BLaER1 (cell line): ENCODE data around the gene SP3.

Experiments used
- H3K27ac ChIP-seq: shearing (Covaris generic); formaldehyde crosslinking; 2 replicates; pipeline ENCODE4 v1.8.1; 2022
- H3K27me3 ChIP-seq: shearing (Covaris generic); formaldehyde crosslinking; 2 replicates; pipeline ENCODE4 v1.8.1; 2022
- H3K36me3 ChIP-seq: shearing (Covaris generic); formaldehyde crosslinking; 2 replicates; pipeline ENCODE4 v1.8.1; 2022
- H3K4me1 ChIP-seq: shearing (Covaris generic); formaldehyde crosslinking; 2 replicates; pipeline ENCODE4 v1.8.1; 2022
- H3K4me2 ChIP-seq: shearing (Covaris generic); formaldehyde crosslinking; 2 replicates; pipeline ENCODE4 v1.8.1; 2022
- H3K4me3 ChIP-seq: shearing (Covaris generic); formaldehyde crosslinking; 2 replicates; pipeline ENCODE4 v1.8.1; 2022
- H3K9ac ChIP-seq: shearing (Covaris generic); formaldehyde crosslinking; 2 replicates; pipeline ENCODE4 v1.8.1; 2022
- H3K9me3 ChIP-seq: shearing (Covaris generic); formaldehyde crosslinking; 2 replicates; pipeline ENCODE4 v1.8.1; 2022
- H4K20me1 ChIP-seq: shearing (Covaris generic); formaldehyde crosslinking; 2 replicates; pipeline ENCODE4 v1.8.1; 2022
- Cebpa-rat ChIP-seq: shearing (Covaris generic); IDR thresholded peaks from 2 replicates; pipeline ENCODE4 v1.8.1; 2022

The SP3 gene

GRCh38 chr2:173961346-173961705 is 3.8 kb downstream of the SP3 start:
- H3K9me3 ChIP-seq = peaks cover 14% of the 10 kb centered on the region
- no peak overlapping the region for H3K27ac ChIP-seq
- peaks cover 35% of the 10 kb centered on the region for H3K36me3 ChIP-seq
- H4K20me1 ChIP-seq = peaks cover 69% of the 10 kb centered on the region
- peak overlapping the region; percentile 85 for H3K4me2 ChIP-seq
- peaks cover 26% of the 10 kb centered on the region for H3K4me1 ChIP-seq
- no peak for TF ChIP-seq Cebpa-rat
- no peaks in the 10 kb centered on the region for H3K27me3 ChIP-seq
- no peak overlapping the region for H3K9ac ChIP-seq
- H3K4me3 ChIP-seq = peak overlapping the region; percentile 96; the same call in 1 of the 2 replicates

GRCh38 chr2:173959909-173960308 is 5.3 kb downstream of the SP3 start:
- H3K27ac ChIP-seq = no peak overlapping the region
- H3K4me2 ChIP-seq = no peak overlapping the region
- H3K4me1 ChIP-seq = peaks cover 23% of the 10 kb centered on the region; the same call in 1 of the 2 replicates
- no peaks in the 10 kb centered on the region for H3K27me3 ChIP-seq
- no peak overlapping the region for H3K4me3 ChIP-seq
- peaks cover 50% of the 10 kb centered on the region for H3K36me3 ChIP-seq
- peaks cover 27% of the 10 kb centered on the region for H3K9me3 ChIP-seq
- no peak for TF ChIP-seq Cebpa-rat
- peaks cover 83% of the 10 kb centered on the region for H4K20me1 ChIP-seq
- H3K9ac ChIP-seq = no peak overlapping the region

- H3K9me3 ChIP-seq = peaks cover 30% of the 10 kb centered on the region
- no peaks in the 10 kb centered on the region for H3K27me3 ChIP-seq
- no peak overlapping the region for H3K27ac ChIP-seq
- H3K4me3 ChIP-seq = no peak overlapping the region
- TF ChIP-seq Cebpa-rat = no peak
- H3K36me3 ChIP-seq = peaks cover 54% of the 10 kb centered on the region
- H3K4me1 ChIP-seq = peaks cover 23% of the 10 kb centered on the region; the same call in 1 of the 2 replicates
- peak overlapping the region; percentile 26; the same call in 1 of the 2 replicates for H3K4me2 ChIP-seq
- no peak overlapping the region for H3K9ac ChIP-seq
- H4K20me1 ChIP-seq = peaks cover 88% of the 10 kb centered on the region
These were observed 5.8 kb downstream of the SP3 start for GRCh38 chr2:173959358-173959884.

GRCh38 chr2:173958198-173958846 is 6.9 kb downstream of the SP3 start:
- peaks cover 39% of the 10 kb centered on the region for H3K9me3 ChIP-seq
- no peak overlapping the region for H3K27ac ChIP-seq
- H3K4me3 ChIP-seq = no peak overlapping the region
- H3K4me2 ChIP-seq = no peak overlapping the region
- TF ChIP-seq Cebpa-rat = no peak
- peaks cover 99% of the 10 kb centered on the region for H4K20me1 ChIP-seq
- peaks cover 65% of the 10 kb centered on the region for H3K36me3 ChIP-seq
- peaks cover 23% of the 10 kb centered on the region; the same call in 1 of the 2 replicates for H3K4me1 ChIP-seq
- H3K27me3 ChIP-seq = no peaks in the 10 kb centered on the region
- no peak overlapping the region for H3K9ac ChIP-seq

- H3K9ac ChIP-seq = no peak overlapping the region
- peaks cover 73% of the 10 kb centered on the region for H3K36me3 ChIP-seq
- peaks cover 47% of the 10 kb centered on the region for H3K9me3 ChIP-seq
- H3K4me2 ChIP-seq = no peak overlapping the region
- TF ChIP-seq Cebpa-rat = no peak
- no peaks in the 10 kb centered on the region for H3K27me3 ChIP-seq
- H3K4me1 ChIP-seq = peaks cover 23% of the 10 kb centered on the region; the same call in 1 of the 2 replicates
- peaks cover 100% of the 10 kb centered on the region for H4K20me1 ChIP-seq
- H3K27ac ChIP-seq = no peak overlapping the region
- H3K4me3 ChIP-seq = no peak overlapping the region
These were observed 7.7 kb downstream of the SP3 start for GRCh38 chr2:173957517-173957916.

GRCh38 chr2:173956454-173956853 is 8.7 kb downstream of the SP3 start:
- Histone ChIP-seq H3K4me2 (no peak overlapping the region), H3K27ac (no peak overlapping the region), H3K4me3 (no peak overlapping the region), H3K9me3 (peaks cover 52% of the 10 kb centered on the region), H3K27me3 (no peaks in the 10 kb centered on the region), H3K4me1 (peaks cover 17% of the 10 kb centered on the region; the same call in 1 of the 2 replicates), H3K9ac (no peak overlapping the region), H3K36me3 (peaks cover 83% of the 10 kb centered on the region), H4K20me1 (peaks cover 100% of the 10 kb centered on the region)
- no peak for TF ChIP-seq Cebpa-rat

DNA sequence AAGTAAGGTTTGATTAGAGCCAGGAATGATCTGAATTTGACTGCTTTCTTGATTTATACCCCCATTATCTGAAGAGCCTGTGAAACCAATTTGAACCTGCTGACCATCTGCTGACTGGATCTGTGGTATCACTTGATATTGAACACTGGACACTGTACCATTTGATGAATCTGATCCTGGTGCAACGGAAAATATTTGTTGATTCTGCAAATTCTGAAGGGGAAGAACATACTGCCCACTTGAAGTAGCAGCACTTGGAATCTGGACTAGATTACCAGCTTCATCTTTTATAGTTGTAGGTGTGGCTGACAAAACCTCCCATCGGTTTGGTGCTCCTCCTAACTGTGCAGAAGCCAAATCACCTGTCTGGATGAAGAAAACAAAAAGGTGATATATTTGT is 9.3 kb downstream of the SP3 start:
- TF ChIP-seq Cebpa-rat = no peak
- no peak overlapping the region for H3K27ac ChIP-seq
- no peaks in the 10 kb centered on the region for H3K27me3 ChIP-seq
- H3K9me3 ChIP-seq = peaks cover 48% of the 10 kb centered on the region
- peaks cover 81% of the 10 kb centered on the region for H3K36me3 ChIP-seq
- H3K4me2 ChIP-seq = no peak overlapping the region
- no peak overlapping the region for H3K4me3 ChIP-seq
- H3K4me1 ChIP-seq = peaks cover 12% of the 10 kb centered on the region; the same call in 1 of the 2 replicates
- no peak overlapping the region for H3K9ac ChIP-seq
- H4K20me1 ChIP-seq = peaks cover 100% of the 10 kb centered on the region

DNA sequence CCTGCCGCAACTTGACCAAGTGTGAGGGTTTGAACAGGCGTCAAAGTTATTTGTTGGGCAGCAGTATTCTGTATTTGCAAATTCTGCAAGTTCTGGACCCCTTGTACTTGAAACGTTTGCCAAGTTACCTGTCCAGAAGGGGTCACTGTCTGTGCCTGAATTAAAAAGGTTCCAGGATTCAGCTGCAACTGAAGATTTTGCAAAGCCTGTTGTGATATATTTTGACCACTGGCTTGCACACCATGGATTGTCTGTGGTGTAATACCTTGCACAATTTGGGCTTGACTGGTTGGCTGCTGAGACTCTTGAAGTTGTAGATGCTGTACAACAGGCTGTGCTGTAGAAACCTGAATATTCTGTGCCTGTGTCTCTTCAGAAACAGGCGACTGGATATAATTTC is 10.2 kb downstream of the SP3 start:
- Histone ChIP-seq H3K36me3 (peaks cover 83% of the 10 kb centered on the region), H4K20me1 (peaks cover 100% of the 10 kb centered on the region), H3K27ac (no peak overlapping the region), H3K4me2 (no peak overlapping the region), H3K9me3 (peaks cover 45% of the 10 kb centered on the region), H3K27me3 (no peaks in the 10 kb centered on the region), H3K4me1 (0 out of 2 replicates have a peak, but pooled peaks cover 3% of the 10 kb centered on the region), H3K4me3 (no peak overlapping the region), H3K9ac (no peak overlapping the region)
- no peak for TF ChIP-seq Cebpa-rat

- Histone ChIP-seq H3K36me3 (peaks cover 88% of the 10 kb centered on the region), H3K27me3 (no peaks in the 10 kb centered on the region), H3K4me2 (no peak overlapping the region), H3K9me3 (peaks cover 45% of the 10 kb centered on the region), H3K4me3 (no peak overlapping the region), H4K20me1 (peaks cover 100% of the 10 kb centered on the region), H3K27ac (no peak overlapping the region), H3K9ac (no peak overlapping the region), H3K4me1 (no peaks in the 10 kb centered on the region)
- no peak for TF ChIP-seq Cebpa-rat
These were observed 12.1 kb downstream of the SP3 start for GRCh38 chr2:173953047-173953424.

- no peaks in the 10 kb centered on the region for H3K4me1 ChIP-seq
- H3K4me2 ChIP-seq = no peak overlapping the region
- peaks cover 89% of the 10 kb centered on the region for H3K36me3 ChIP-seq
- TF ChIP-seq Cebpa-rat = no peak
- no peak overlapping the region for H3K9ac ChIP-seq
- H3K27me3 ChIP-seq = no peaks in the 10 kb centered on the region
- H3K4me3 ChIP-seq = no peak overlapping the region
- H3K27ac ChIP-seq = no peak overlapping the region
- H4K20me1 ChIP-seq = peaks cover 100% of the 10 kb centered on the region
- peaks cover 45% of the 10 kb centered on the region for H3K9me3 ChIP-seq
These were observed 12.7 kb downstream of the SP3 start for GRCh38 chr2:173952267-173953046.
